SK-N-SH (cell line): ENCODE data around the gene ALDOB. TPM values are rescaled to one million over a fixed set of nuclear protein-coding genes. Genes with fewer than 3 reads are reported as not detected.

Experiments
- CTCF ChIA-PET: fragments of 300-600, 350-600 bp; formaldehyde crosslinking; extraction: SDS; loops from one replicate; lab custom pipeline; 2021; lab: Yijun Ruan, JAX
- POLR2A ChIA-PET: fragments of 350-600 bp; sonication (Branson Sonifier 250); formaldehyde crosslinking; extraction: SDS; loops from one replicate; lab custom pipeline; 2020; ENCODE audit warnings: antibody characterized with exemption, inconsistent platforms; lab: Yijun Ruan, JAX
- DNase-seq: peaks from one replicate; pipeline ENCODE4 v3.0.0; 2012
- H2AFZ ChIP-seq: fragments of 200-600 bp; sonication (generic); 2 replicates; pipeline ENCODE4 v1.8.1; 2016; ENCODE audit warnings: antibody characterized with exemption, mild to moderate bottlenecking, low read depth
- H3F3A ChIP-seq: fragments of 200-600 bp; sonication (generic); replicated peaks from 2 replicates; pipeline ENCODE3; 2016; ENCODE audit warnings: antibody characterized with exemption, mild to moderate bottlenecking; ENCODE audit not compliant: insufficient read depth
- H3K27ac ChIP-seq, 2 experiments: fragments of 200-500 bp in 1 of 2; fragments of 200-600 bp in 1 of 2; sonication (Bioruptor generic) in 1 of 2; sonication (generic), shearing (Covaris generic) in 1 of 2; 2 replicates each; pipeline versions ENCODE4 v1.5.1 to v1.6.1; 2014 to 2016; ENCODE audit warnings: low read depth in 2 of 2, inconsistent platforms in 1 of 2, low read length in 1 of 2, mild to moderate bottlenecking in 1 of 2, mixed read lengths in 1 of 2
- H3K27me3 ChIP-seq: fragments of 200-600 bp; sonication (generic), shearing (Covaris generic); 2 replicates; pipeline ENCODE4 v1.6.1; 2016; ENCODE audit warnings: mixed run types; ENCODE audit not compliant: insufficient read depth
- H3K36me3 ChIP-seq, 2 experiments: fragments of 200-500 bp in 1 of 2; fragments of 200-600 bp in 1 of 2; sonication (Bioruptor generic) in 1 of 2; sonication (generic) in 1 of 2; replicated peaks in 1 of 2; 2 replicates each; pipeline versions ENCODE3 to v1.5.1; 2014 to 2016; ENCODE audit warnings: low read length in 1 of 2, mild to moderate bottlenecking in 1 of 2; ENCODE audit not compliant: insufficient read depth in 2 of 2, control insufficient read depth in 1 of 2
- H3K4me1 ChIP-seq, 2 experiments: fragments of 200-500 bp in 1 of 2; fragments of 200-600 bp in 1 of 2; sonication (Bioruptor generic) in 1 of 2; sonication (generic), shearing (Covaris generic) in 1 of 2; 2 replicates each; pipeline versions ENCODE4 v1.5.1 to v1.6.1; 2014 to 2016; ENCODE audit warnings: low read depth in 1 of 2, low read length in 1 of 2, mixed run types in 1 of 2; ENCODE audit not compliant: insufficient read depth in 2 of 2, control insufficient read depth in 1 of 2
- H3K4me2 ChIP-seq: fragments of 200-600 bp; sonication (generic), shearing (Covaris generic); 2 replicates; pipeline ENCODE4 v1.6.1; 2017; ENCODE audit warnings: mixed run types
- H3K4me3 ChIP-seq, 2 experiments: fragments of 200-500 bp in 1 of 2; fragments of 200-600 bp in 1 of 2; sonication (Bioruptor generic) in 1 of 2; sonication (generic), shearing (Covaris generic) in 1 of 2; 2 replicates each; pipeline versions ENCODE4 v1.5.1 to v1.8.1; 2014 to 2016; ENCODE audit warnings: low read depth in 2 of 2, inconsistent platforms in 1 of 2, low read length in 1 of 2, mild to moderate bottlenecking in 1 of 2, mixed read lengths in 1 of 2, moderate library complexity in 1 of 2
- H3K79me2 ChIP-seq: fragments of 200-600 bp; sonication (generic); 2 replicates; pipeline ENCODE4 v1.8.1; 2017; ENCODE audit warnings: mild to moderate bottlenecking; ENCODE audit not compliant: insufficient read depth
- H3K9ac ChIP-seq: fragments of 200-600 bp; sonication (generic); 2 replicates; pipeline ENCODE4 v1.6.1; 2017; ENCODE audit warnings: mixed run types
- H3K9me2 ChIP-seq: fragments of 200-600 bp; sonication (generic); 2 replicates; pipeline ENCODE4 v1.6.1; 2017; ENCODE audit warnings: mixed run types
- H3K9me3 ChIP-seq: fragments of 200-600 bp; sonication (generic); 2 replicates; pipeline ENCODE4 v1.6.1; 2017; ENCODE audit warnings: mixed run types, mild to moderate bottlenecking, moderate library complexity
- H4K20me1 ChIP-seq: fragments of 200-600 bp; sonication (generic); 2 replicates; pipeline ENCODE4 v1.6.1; 2017; ENCODE audit warnings: mild to moderate bottlenecking, mixed run types; ENCODE audit not compliant: insufficient read depth
- EZH2phosphoT487 ChIP-seq: fragments of 200-600 bp; sonication (generic); IDR thresholded peaks from 2 replicates; pipeline ENCODE4 v1.6.1; 2017; ENCODE audit warnings: low read depth, mixed run types, mild to moderate bottlenecking, antibody characterized with exemption, moderate library complexity, borderline replicate concordance
- FOSL2 ChIP-seq: IDR thresholded peaks from 2 replicates; pipeline ENCODE4 v1.4.0; 2012; ENCODE audit warnings: low read depth, mild to moderate bottlenecking, moderate library complexity, borderline replicate concordance
- FOXJ3 ChIP-seq: sonication (generic); formaldehyde crosslinking; IDR thresholded peaks from 2 replicates; pipeline ENCODE4 v1.5.1; 2020; ENCODE audit warnings: mild to moderate bottlenecking, missing genetic modification reagents
- IRF3 ChIP-seq: fragments of 150-350 bp; IDR thresholded peaks from 2 replicates; pipeline ENCODE4 v1.6.1; 2016; ENCODE audit warnings: mild to moderate bottlenecking, low read depth, low read length
- JUND ChIP-seq: IDR thresholded peaks from 2 replicates; pipeline ENCODE4 v1.4.0; 2012
- MAX ChIP-seq: IDR thresholded peaks from 2 replicates; pipeline ENCODE4 v1.4.0; 2012; ENCODE audit warnings: low read depth
- MXI1 ChIP-seq: IDR thresholded peaks from 2 replicates; pipeline ENCODE4 v1.6.1; 2012; ENCODE audit warnings: mild to moderate bottlenecking, low read depth, low read length, improper control_type of control experiment
- NFIC ChIP-seq: IDR thresholded peaks from 2 replicates; pipeline ENCODE4 v1.4.0; 2012; ENCODE audit warnings: borderline replicate concordance
- NRF1 ChIP-seq: IDR thresholded peaks from 2 replicates; pipeline ENCODE4 v1.6.1; 2012; ENCODE audit warnings: low read depth, mild to moderate bottlenecking, low read length
- RCOR1 ChIP-seq: fragments of 150-350 bp; IDR thresholded peaks from 2 replicates; pipeline ENCODE4 v1.6.1; 2017; ENCODE audit warnings: antibody characterized with exemption, low read length
- RXRA ChIP-seq: IDR thresholded peaks from 2 replicates; pipeline ENCODE4 v1.4.0; 2012; ENCODE audit warnings: low read depth, mild to moderate bottlenecking, borderline replicate concordance
- SMC3 ChIP-seq: IDR thresholded peaks from 2 replicates; pipeline ENCODE4 v1.6.1; 2012; ENCODE audit warnings: low read depth, low read length, improper control_type of control experiment
- TAF1 ChIP-seq: IDR thresholded peaks from 2 replicates; pipeline ENCODE4 v1.6.1; 2012; ENCODE audit warnings: low read depth, mild to moderate bottlenecking, low read length, moderate library complexity, borderline replicate concordance
- TEAD4 ChIP-seq: IDR thresholded peaks from 2 replicates; pipeline ENCODE4 v1.4.0; 2012; ENCODE audit warnings: mild to moderate bottlenecking, borderline replicate concordance; ENCODE audit not compliant: insufficient read depth
- USF1 ChIP-seq: IDR thresholded peaks from 2 replicates; pipeline ENCODE4 v1.4.0; 2012; ENCODE audit warnings: low read depth, borderline replicate concordance
- WGBS: methylation state at CpG from one replicate; pipeline ENCODE4 v1.1.6; 2017; ENCODE audit warnings: low lambda C conversion rate; 5-methylcytosine and 5-hydroxymethylcytosine counted together
- polyA plus RNA-seq, 3 experiments: library from polyadenylated mRNA; depleted of rRNA; stranded (reverse); fragments of >200 nt; gene quantifications; 2 replicates each; pipeline ENCODE4 v1.2.3, GENCODE V29; 2012

The ALDOB gene
- polyA plus RNA-seq, 1 of the 3 experiments (the other 2 are of a cell fraction), result not detected

GRCh38 chr9:101477736-101478135, 42.2 kb upstream of the ALDOB start:
- POLR2A ChIA-PET, result no interaction called here
- no peak for DNase-seq
- no peaks in the 10 kb centered on the region for H4K20me1 ChIP-seq

GRCh38 chr9:101477214-101477613, 41.6 kb upstream of the ALDOB start:
- H4K20me1 ChIP-seq, result no peaks in the 10 kb centered on the region
- H3F3A ChIP-seq, result peaks cover 3% of the 10 kb centered on the region
- no peaks in the 10 kb centered on the region for H3K4me1 ChIP-seq
- no peak for DNase-seq
- peaks cover 5 to 28% of the 10 kb centered on the region in 2 experiments for H3K36me3 ChIP-seq
- H3K27ac ChIP-seq, result no peak overlapping the region
- no peaks in the 10 kb centered on the region for H3K9me3 ChIP-seq
- H3K79me2 ChIP-seq, result no peaks in the 10 kb centered on the region
- no peaks in the 10 kb centered on the region for H3K27me3 ChIP-seq
- WGBS, result 82% methylated on average over 4 of the region's 4 CpGs
- TF ChIP-seq SMC3 (no peak), NRF1 (no peak), MXI1 (no peak), TEAD4 (no peak), RCOR1 (no peak), JUND (no peak), IRF3 (no peak), RXRA (no peak), TAF1 (no peak), EZH2phosphoT487 (no peak), FOXJ3 (CRISPR knock-in tag) (no peak), MAX (no peak)
- no peaks in the 10 kb centered on the region for H3K9me2 ChIP-seq
- H2AFZ ChIP-seq, result no peak overlapping the region
- ChIA-PET POLR2A (no interaction called here), CTCF (interaction anchor here (0.6 to 2.0 kb wide), 4 partner anchors 10 to 52 kb away, joined by 4 to 10 read pairs (median 7); a partner anchor contains a TSS)
- no peak overlapping the region for H3K9ac ChIP-seq
- H3K4me3 ChIP-seq, result no peak overlapping the region
- H3K4me2 ChIP-seq, result no peak overlapping the region

More at GRCh38 chr9:101477736-101478135, 42.2 kb upstream of the ALDOB start:
- CTCF ChIA-PET, result interaction anchor here (0.6 to 2.0 kb wide), 4 partner anchors 9 to 52 kb away, joined by 4 to 10 read pairs (median 7); a partner anchor contains a TSS
- Histone ChIP-seq H3K79me2 (no peaks in the 10 kb centered on the region), H3F3A (peaks cover 3% of the 10 kb centered on the region), H3K4me1 (no peaks in the 10 kb centered on the region), H3K4me3 (no peak overlapping the region), H3K4me2 (no peak overlapping the region), H2AFZ (no peak overlapping the region), H3K9me2 (no peaks in the 10 kb centered on the region), H3K9ac (no peak overlapping the region)
- TF ChIP-seq USF1 (no peak), FOSL2 (peak; percentile 21; the same call in 1 of the 2 replicates), NFIC (0 out of 2 replicates have a peak, but pooled peaks have one; percentile 16), JUND (peak; percentile 31; the same call in 1 of the 2 replicates)
- TF ChIP-seq, all 33 proteins: peak for 3
- WGBS, result 100% methylated on average over 1 of the region's 1 CpG
- Histone ChIP-seq H3K9me3 (no peaks in the 10 kb centered on the region), H3K36me3 (peaks cover 5 to 28% of the 10 kb centered on the region in 2 experiments), H3K27ac (no peak overlapping the region), H3K27me3 (no peaks in the 10 kb centered on the region)
